ACC112 (cell line): ENCODE data around the gene CERS6.

Experiments used
- H2AFZ ChIP-seq: fragments of 200-600 bp; sonication (generic); one replicate; pipeline ENCODE4 v1.6.0; 2017; ENCODE audit warnings: antibody characterized with exemption, low read length; ENCODE audit not compliant: unreplicated experiment
- H3K27ac ChIP-seq: fragments of 200-600 bp; sonication (generic); 2 replicates; pipeline ENCODE4 v1.5.1; 2014; ENCODE audit warnings: low read depth, mild to moderate bottlenecking, antibody characterized with exemption, low read length, moderate library complexity
- H3K27me3 ChIP-seq: fragments of 200-600 bp; sonication (generic); 2 replicates; pipeline ENCODE4 v1.6.1; 2014; ENCODE audit warnings: mild to moderate bottlenecking, antibody characterized with exemption, low read length, moderate library complexity, mixed read lengths; ENCODE audit not compliant: insufficient read depth
- H3K36me3 ChIP-seq: fragments of 200-600 bp; sonication (generic); 2 replicates; pipeline ENCODE4 v1.6.1; 2016; ENCODE audit warnings: mild to moderate bottlenecking, antibody characterized with exemption, low read length, moderate library complexity, mixed read lengths; ENCODE audit not compliant: insufficient read depth
- H3K4me1 ChIP-seq: fragments of 200-600 bp; sonication (generic); one replicate; pipeline ENCODE4 v1.6.1; 2016; ENCODE audit warnings: low read length, mixed read lengths; ENCODE audit not compliant: insufficient read depth, unreplicated experiment, control insufficient read depth
- H3K4me3 ChIP-seq: fragments of 200-600 bp; sonication (generic); 2 replicates; pipeline ENCODE4 v1.5.1; 2014; ENCODE audit warnings: mild to moderate bottlenecking, low read depth, low read length
- H3K79me2 ChIP-seq: fragments of 200-600 bp; sonication (generic); one replicate; pipeline ENCODE4 v1.6.0; 2016; ENCODE audit warnings: low read length; ENCODE audit not compliant: control insufficient read depth, unreplicated experiment, insufficient read depth

The CERS6 gene

GRCh38 chr2:168698969-168699368 is 242.9 kb downstream of the CERS6 start:
- H3K4me1 ChIP-seq: no peaks in the 10 kb centered on the region

DNA sequence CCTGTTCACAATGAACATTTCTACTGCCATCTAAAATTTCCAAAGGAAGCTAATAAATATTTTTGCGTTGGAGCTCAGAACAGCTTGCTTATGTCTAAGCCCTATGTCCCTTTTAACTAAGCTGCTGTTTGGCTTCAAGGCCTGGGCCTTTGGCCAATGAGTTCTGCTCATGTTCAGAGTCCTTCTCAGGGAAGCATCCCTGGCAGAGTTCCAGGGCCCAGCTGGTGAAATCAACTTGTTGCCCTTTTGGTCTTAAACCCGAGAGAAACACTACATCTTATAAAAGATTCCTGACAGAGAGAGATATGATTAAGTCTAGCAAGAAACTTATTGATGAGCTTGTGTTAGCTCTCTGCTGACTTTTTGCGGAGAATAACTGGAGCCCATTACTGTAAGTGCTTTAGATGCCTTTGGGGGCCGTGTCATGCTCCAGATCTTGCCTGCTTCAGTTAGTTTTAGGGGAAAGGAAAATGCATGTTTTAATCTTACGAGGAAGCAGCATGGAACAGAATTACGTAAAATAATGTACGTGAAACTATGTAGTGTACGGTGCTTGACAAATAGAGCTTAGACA is 243.9 kb downstream of the CERS6 start:
- no peaks in the 10 kb centered on the region for H3K27me3 ChIP-seq
- no peak overlapping the region for H3K27ac ChIP-seq
- no peaks in the 10 kb centered on the region for H3K36me3 ChIP-seq
- no peaks in the 10 kb centered on the region for H3K4me1 ChIP-seq
- no peaks in the 10 kb centered on the region for H3K79me2 ChIP-seq
- H3K4me3 ChIP-seq: no peak overlapping the region
- no peak overlapping the region for H2AFZ ChIP-seq

More at GRCh38 chr2:168698969-168699368, 242.9 kb downstream of the CERS6 start:
- H3K79me2 ChIP-seq: no peaks in the 10 kb centered on the region
- H3K4me3 ChIP-seq: no peak overlapping the region
- no peaks in the 10 kb centered on the region for H3K27me3 ChIP-seq
- no peak overlapping the region for H3K27ac ChIP-seq
- H2AFZ ChIP-seq: no peak overlapping the region
- no peaks in the 10 kb centered on the region for H3K36me3 ChIP-seq

- Histone ChIP-seq H3K4me1 (no peaks in the 10 kb centered on the region), H3K4me3 (no peak overlapping the region), H2AFZ (no peak overlapping the region), H3K36me3 (no peaks in the 10 kb centered on the region), H3K27me3 (no peaks in the 10 kb centered on the region), H3K79me2 (no peaks in the 10 kb centered on the region), H3K27ac (no peak overlapping the region)
These were observed 244.7 kb downstream of the CERS6 start for GRCh38 chr2:168700615-168701245.

DNA sequence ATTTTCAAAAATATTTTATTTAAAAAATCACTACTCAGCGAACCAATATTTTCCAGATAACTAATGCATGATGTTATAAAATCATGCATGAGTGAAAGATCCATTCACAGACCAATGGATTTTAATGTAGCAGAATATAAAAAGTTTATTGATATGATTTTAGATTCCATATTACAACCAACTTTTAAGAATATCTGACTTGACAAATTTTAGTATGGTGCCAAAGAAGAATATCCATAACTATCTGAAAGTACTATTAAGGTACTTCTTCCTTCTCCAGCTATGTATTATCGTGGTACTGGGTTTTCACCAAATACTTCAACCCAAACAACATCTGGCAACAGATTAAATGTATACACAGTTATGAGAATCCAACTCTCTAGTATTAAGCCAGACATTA is 246.5 kb downstream of the CERS6 start:
- H3K27me3 ChIP-seq: no peaks in the 10 kb centered on the region
- H3K79me2 ChIP-seq: no peaks in the 10 kb centered on the region
- no peak overlapping the region for H3K4me3 ChIP-seq
- H3K36me3 ChIP-seq: no peaks in the 10 kb centered on the region
- H3K4me1 ChIP-seq: no peaks in the 10 kb centered on the region
- no peak overlapping the region for H3K27ac ChIP-seq
- H2AFZ ChIP-seq: no peak overlapping the region

- H2AFZ ChIP-seq: no peak overlapping the region
- no peaks in the 10 kb centered on the region for H3K36me3 ChIP-seq
- H3K27me3 ChIP-seq: no peaks in the 10 kb centered on the region
- H3K4me1 ChIP-seq: no peaks in the 10 kb centered on the region
- no peaks in the 10 kb centered on the region for H3K79me2 ChIP-seq
- no peak overlapping the region for H3K4me3 ChIP-seq
- no peak overlapping the region for H3K27ac ChIP-seq
These were observed 247.9 kb downstream of the CERS6 start for GRCh38 chr2:168703926-168704325.

- Histone ChIP-seq H2AFZ (no peak overlapping the region), H3K79me2 (no peaks in the 10 kb centered on the region), H3K4me3 (no peak overlapping the region), H3K4me1 (no peaks in the 10 kb centered on the region), H3K27ac (no peak overlapping the region), H3K27me3 (no peaks in the 10 kb centered on the region), H3K36me3 (no peaks in the 10 kb centered on the region)
These were observed 249.7 kb downstream of the CERS6 start for GRCh38 chr2:168705534-168706470.

DNA sequence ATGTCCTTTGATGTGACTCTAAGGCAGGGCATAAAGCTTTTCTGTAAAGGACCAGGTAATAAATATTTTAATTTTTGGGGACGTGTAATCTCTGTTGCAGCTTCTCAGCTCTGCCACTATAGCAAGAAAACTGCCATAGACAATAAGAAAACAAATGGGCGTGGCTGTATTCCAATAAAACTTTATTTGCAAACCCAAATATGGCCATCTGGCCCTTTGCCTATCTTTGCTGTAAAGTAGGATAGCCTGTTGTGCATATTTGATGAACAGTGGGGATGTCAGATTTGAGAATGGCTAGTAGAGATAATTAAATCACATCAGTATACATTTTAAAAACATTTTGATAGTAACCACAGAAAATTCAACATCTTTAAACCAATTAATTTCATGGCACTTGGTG is 250.7 kb downstream of the CERS6 start:
- Histone ChIP-seq H3K27me3 (no peaks in the 10 kb centered on the region), H3K36me3 (no peaks in the 10 kb centered on the region), H3K27ac (no peak overlapping the region), H3K79me2 (no peaks in the 10 kb centered on the region), H3K4me1 (no peaks in the 10 kb centered on the region), H2AFZ (no peak overlapping the region), H3K4me3 (no peak overlapping the region)

DNA sequence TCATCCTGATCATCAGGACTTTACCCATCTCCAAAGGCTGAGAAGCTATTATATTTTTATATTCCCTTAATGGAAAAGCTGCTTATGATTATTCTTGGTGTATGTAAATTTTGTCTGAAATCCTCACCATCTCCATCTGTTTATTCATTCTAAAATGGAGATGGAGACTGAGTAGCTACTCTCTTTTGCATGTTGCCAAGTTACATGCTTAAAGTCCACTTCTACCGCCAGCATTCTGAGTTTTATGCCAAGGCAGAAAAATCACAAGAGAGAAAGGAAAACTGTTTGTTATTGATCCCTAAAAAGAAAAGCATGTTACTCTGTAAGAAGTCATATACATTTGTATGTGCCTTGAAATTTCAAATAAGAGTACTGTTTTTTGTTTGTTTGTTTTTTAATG is 252.0 kb downstream of the CERS6 start:
- Histone ChIP-seq H2AFZ (no peak overlapping the region), H3K27ac (no peak overlapping the region), H3K79me2 (no peaks in the 10 kb centered on the region), H3K4me3 (no peak overlapping the region), H3K27me3 (no peaks in the 10 kb centered on the region), H3K36me3 (no peaks in the 10 kb centered on the region), H3K4me1 (no peaks in the 10 kb centered on the region)

DNA sequence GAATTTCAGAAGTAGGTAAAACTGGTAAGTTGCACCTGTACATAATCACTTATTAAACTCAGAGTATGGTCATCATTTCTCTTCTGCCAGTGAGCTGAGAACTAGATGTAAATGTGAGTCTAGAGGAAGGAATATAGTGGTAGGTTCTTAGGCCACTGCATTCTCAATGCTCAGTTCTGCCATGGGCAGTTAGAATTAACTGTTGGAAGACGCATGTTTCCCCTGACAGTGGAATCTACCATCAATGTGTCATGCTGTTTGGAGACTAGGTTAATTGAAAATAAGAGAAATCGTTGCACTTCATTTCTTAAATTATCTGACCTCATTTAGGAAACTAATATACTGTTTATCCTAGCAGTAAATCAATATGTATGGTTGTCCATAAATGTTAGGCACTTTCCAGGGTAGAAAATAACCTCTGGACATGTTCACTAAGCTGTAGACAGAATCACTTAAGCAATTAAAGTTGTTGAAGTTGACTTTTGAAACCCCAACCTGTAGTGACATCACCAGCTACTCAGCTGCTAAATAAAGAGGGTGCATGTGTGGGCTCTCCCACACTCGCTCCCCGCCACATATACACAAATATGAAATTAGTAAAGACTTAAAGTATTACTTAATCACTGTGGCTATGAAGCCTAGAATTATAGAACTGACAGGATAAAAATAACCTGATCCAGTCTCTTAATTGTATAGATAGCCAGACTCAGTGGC is 254.8 kb downstream of the CERS6 start:
- H3K27ac ChIP-seq: no peak overlapping the region
- H3K36me3 ChIP-seq: no peaks in the 10 kb centered on the region
- no peaks in the 10 kb centered on the region for H3K4me1 ChIP-seq
- H3K27me3 ChIP-seq: no peaks in the 10 kb centered on the region
- no peak overlapping the region for H2AFZ ChIP-seq
- no peaks in the 10 kb centered on the region for H3K79me2 ChIP-seq
- no peak overlapping the region for H3K4me3 ChIP-seq

- Histone ChIP-seq H3K4me1 (no peaks in the 10 kb centered on the region), H3K79me2 (no peaks in the 10 kb centered on the region), H3K36me3 (no peaks in the 10 kb centered on the region), H2AFZ (no peak overlapping the region), H3K27ac (no peak overlapping the region), H3K27me3 (no peaks in the 10 kb centered on the region), H3K4me3 (no peak overlapping the region)
These were observed 256.0 kb downstream of the CERS6 start for GRCh38 chr2:168712053-168712452.
